Fibroblast of pulmonary artery (primary cell): ENCODE data around the gene CDYL2.

Experiments used
- DNase-seq: peaks from one replicate; pipeline ENCODE4 v3.0.0-alpha.2; 2010; ENCODE audit warnings: low read depth
- H3K4me3 ChIP-seq: replicated peaks from 2 replicates; pipeline ENCODE4 v1.5.1; 2011; ENCODE audit warnings: low read depth, mild to moderate bottlenecking, control low read depth, low read length, moderate library complexity
- TF ChIP-seq, protein P1 (sequence below): IDR thresholded peaks from 2 replicates; pipeline ENCODE4 v1.5.1; 2011; ENCODE audit warnings: mild to moderate bottlenecking, control low read depth, low read length, inconsistent platforms; ENCODE audit errors: missing control alignments

Gene CDYL2

DNA sequence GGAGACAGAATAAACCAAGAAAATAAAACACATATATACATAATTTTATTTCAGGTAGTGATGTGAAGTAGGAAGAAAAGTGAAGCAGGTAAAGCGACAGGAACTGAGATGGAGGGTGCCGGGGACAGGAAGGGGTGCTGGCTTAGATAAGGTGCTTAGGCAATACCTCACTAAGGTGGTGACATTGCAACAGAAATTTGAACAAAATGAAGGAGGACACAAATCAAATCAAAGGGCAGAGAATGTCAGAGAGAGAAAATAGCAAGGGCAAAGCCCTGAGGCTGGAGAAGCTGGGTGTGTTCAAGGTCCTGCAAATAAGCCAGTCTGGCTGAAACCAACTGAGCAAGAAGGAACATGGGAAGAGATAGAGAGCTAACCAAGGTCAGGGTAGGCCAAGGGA, 5.0 kb upstream of the CDYL2 start:
- H3K4me3 ChIP-seq, result no peak overlapping the region
- DNase-seq, result no peak
- TF ChIP-seq, protein P1, sequence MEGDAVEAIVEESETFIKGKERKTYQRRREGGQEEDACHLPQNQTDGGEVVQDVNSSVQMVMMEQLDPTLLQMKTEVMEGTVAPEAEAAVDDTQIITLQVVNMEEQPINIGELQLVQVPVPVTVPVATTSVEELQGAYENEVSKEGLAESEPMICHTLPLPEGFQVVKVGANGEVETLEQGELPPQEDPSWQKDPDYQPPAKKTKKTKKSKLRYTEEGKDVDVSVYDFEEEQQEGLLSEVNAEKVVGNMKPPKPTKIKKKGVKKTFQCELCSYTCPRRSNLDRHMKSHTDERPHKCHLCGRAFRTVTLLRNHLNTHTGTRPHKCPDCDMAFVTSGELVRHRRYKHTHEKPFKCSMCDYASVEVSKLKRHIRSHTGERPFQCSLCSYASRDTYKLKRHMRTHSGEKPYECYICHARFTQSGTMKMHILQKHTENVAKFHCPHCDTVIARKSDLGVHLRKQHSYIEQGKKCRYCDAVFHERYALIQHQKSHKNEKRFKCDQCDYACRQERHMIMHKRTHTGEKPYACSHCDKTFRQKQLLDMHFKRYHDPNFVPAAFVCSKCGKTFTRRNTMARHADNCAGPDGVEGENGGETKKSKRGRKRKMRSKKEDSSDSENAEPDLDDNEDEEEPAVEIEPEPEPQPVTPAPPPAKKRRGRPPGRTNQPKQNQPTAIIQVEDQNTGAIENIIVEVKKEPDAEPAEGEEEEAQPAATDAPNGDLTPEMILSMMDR, result no peak

GRCh38 chr16:80807906-80808305, 3.5 kb upstream of the CDYL2 start:
- no peak overlapping the region for H3K4me3 ChIP-seq
- DNase-seq, result no peak
- TF ChIP-seq, protein P1, result no peak

DNA sequence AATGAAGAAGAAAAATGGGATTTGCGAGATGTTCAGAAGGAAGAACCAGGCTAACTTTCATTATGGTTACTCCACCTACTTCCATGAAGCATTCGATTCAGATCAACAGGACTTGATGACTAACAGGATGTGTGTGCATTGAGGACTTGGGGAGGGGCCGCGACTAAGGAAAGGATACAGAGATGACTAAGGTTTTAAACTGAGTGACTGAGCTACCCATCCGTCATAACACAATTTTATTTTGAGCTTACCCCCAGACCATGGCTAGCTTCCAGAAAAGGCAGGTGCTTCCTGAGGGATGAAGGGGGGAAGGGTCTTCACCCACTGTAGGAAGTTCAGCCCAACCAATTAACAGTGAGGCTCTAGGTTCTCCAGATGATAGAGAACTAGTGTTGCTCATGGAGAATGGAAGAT, 2.5 kb upstream of the CDYL2 start:
- no peak overlapping the region for H3K4me3 ChIP-seq
- TF ChIP-seq, protein P1, result no peak
- DNase-seq, result peak; percentile 76

- TF ChIP-seq, protein P1, result no peak
- no peak overlapping the region for H3K4me3 ChIP-seq
- DNase-seq, result no peak
Measured at GRCh38 chr16:80806289-80806688, 1.9 kb upstream of the CDYL2 start.

DNA sequence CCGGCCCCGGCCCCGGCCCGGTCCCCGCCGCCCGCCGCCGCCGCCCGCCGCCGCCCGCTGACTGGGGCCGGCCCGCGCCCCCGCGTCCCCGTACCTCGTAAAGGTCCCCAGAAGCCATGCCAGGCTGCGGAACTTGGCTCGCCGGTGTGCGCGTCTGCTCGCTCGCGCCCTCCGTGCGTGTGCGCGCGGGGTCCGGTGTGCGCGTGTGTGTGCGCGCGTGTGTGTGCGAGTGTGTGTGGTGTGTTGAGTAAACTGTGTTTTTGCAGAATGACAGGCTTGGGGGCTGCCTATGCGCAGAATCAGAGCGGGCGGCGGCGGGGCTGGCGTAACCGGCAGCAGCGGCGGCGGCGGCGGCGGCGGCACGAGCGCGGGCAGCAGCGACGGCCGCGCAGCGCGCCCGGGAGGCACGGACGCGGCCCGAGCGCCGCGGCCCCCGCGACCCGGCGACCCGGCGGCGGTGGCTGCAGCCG, 307 bp downstream of the CDYL2 start:
- DNase-seq, result peak; percentile 77
- H3K4me3 ChIP-seq, result peak overlapping the region; percentile 75
- TF ChIP-seq, protein P1, result no peak

DNA sequence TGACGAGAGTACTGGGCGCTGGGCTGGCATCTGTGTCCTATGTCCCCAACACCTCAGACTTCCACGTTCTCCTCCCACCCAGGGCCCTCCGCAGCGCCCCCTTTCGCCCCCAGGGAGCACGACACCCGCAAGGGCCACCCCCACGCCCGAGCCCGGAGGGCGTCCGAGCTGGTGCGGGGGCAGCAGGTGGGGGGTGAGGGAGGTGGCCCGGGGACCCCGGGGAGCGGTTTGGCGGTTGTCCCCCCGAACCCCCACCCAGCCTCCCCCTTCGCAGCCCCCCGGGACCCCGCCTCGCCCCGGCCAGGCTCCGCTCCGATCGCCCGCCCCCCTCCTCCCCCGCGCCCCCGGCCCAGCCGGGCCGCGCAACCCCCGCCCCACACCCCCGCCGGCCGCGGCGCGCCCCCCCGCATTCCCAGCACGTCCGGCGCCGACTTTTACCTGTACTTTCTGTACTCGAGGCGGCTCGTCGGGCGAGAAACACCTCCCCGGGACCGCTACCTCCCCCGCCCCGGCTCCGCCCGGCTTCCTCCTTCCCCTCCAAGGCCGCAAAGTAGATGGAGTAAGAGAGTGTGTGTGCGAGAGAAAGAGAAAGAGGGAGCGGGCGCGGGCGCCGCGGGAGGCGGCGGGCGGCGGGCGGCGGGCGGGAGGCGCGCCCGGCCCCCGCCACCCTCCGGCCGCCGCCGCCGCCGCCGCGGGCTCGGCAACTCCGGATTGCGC, 901 bp downstream of the CDYL2 start:
- TF ChIP-seq, protein P1, result peak; percentile 48
- H3K4me3 ChIP-seq, result peak overlapping the region; percentile 75
- peak; percentile 27 for DNase-seq

GRCh38 chr16:80802902-80803301, 1.5 kb downstream of the CDYL2 start:
- H3K4me3 ChIP-seq, result peak overlapping the region; percentile 75
- no peak for DNase-seq
- TF ChIP-seq, protein P1, result no peak
